GM12874 (cell line): ENCODE measurements around the gene SMCHD1.

Experiments used
- TF ChIP-seq, protein P1 (sequence below): IDR thresholded peaks from 2 replicates; pipeline ENCODE4 v1.5.1; 2011; ENCODE audit warnings: low read depth, mild to moderate bottlenecking, control low read depth, low read length, moderate library complexity; ENCODE audit not compliant: insufficient read depth

The SMCHD1 gene

DNA sequence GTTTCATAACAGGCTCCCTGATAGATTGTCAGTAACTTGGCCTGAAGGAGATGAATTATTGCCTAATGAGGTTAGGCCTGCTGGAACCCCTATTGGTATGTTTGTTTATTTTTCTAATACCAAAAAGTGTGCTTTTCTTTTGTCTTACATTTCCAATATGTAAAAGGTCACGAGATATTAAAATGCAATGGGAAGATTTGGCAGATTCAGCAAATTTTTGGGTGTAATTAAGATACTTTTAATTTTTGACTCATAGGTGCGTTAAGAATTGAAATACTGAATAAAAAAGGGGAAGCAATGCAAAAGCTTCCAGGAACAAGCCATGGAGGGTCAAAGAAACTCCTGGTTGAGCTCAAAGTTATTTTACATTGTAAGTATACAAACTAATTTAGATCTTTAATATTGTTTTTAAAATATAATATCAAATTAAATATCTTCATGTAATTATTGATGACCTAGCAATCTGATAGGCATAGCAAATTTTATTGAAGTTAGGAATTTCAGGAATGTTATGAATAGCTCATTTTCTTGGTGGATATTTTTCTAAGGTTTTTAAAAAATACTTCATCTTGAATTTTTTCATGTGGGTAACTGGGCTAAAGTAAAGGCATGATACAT lies 52.1 kb downstream of the SMCHD1 start:
- TF ChIP-seq, protein P1, sequence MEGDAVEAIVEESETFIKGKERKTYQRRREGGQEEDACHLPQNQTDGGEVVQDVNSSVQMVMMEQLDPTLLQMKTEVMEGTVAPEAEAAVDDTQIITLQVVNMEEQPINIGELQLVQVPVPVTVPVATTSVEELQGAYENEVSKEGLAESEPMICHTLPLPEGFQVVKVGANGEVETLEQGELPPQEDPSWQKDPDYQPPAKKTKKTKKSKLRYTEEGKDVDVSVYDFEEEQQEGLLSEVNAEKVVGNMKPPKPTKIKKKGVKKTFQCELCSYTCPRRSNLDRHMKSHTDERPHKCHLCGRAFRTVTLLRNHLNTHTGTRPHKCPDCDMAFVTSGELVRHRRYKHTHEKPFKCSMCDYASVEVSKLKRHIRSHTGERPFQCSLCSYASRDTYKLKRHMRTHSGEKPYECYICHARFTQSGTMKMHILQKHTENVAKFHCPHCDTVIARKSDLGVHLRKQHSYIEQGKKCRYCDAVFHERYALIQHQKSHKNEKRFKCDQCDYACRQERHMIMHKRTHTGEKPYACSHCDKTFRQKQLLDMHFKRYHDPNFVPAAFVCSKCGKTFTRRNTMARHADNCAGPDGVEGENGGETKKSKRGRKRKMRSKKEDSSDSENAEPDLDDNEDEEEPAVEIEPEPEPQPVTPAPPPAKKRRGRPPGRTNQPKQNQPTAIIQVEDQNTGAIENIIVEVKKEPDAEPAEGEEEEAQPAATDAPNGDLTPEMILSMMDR = no peak

DNA sequence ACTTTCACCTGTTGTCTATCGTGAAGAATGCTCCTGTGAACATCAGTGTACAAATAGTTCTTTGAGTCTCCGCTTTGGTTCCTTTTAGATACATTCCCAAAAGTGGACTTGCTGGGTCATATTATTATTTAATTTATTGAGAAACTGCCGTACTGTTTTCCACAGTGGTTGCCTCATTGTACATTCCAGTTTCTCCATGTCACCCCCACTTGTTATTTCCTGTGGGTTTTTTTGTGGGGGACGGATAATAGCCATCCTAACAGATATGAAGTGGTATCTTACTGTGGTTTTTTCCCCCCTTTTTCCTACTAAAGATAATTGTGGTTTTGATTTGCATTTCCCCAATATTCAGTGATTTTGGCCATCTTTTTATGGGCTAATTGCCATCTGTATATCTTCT lies 53.8 kb downstream of the SMCHD1 start:
- TF ChIP-seq, protein P1 = no peak

- TF ChIP-seq, protein P1 = no peak
These were observed 58.6 kb downstream of the SMCHD1 start for GRCh38 chr18:2714140-2714539.

DNA sequence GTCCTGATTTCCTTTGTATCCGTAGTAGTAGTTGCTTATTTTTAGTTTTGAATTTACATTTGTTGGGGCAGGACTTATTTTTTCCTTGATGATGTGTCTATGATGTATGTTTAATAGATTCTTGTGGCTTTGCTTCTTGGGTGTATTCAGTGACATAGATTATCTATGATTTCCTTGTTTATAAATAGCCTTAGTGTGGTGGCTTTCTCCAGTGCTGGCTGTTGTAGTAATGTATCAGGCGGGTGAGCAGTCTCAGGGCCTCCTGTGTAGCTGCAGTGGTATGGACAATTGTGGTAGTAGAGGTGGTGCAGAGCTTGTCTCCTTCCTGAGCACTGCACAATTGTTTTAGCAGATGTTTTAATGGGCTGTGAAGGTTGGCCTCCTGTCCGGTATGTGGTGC lies 60.5 kb downstream of the SMCHD1 start:
- TF ChIP-seq, protein P1 = no peak

DNA sequence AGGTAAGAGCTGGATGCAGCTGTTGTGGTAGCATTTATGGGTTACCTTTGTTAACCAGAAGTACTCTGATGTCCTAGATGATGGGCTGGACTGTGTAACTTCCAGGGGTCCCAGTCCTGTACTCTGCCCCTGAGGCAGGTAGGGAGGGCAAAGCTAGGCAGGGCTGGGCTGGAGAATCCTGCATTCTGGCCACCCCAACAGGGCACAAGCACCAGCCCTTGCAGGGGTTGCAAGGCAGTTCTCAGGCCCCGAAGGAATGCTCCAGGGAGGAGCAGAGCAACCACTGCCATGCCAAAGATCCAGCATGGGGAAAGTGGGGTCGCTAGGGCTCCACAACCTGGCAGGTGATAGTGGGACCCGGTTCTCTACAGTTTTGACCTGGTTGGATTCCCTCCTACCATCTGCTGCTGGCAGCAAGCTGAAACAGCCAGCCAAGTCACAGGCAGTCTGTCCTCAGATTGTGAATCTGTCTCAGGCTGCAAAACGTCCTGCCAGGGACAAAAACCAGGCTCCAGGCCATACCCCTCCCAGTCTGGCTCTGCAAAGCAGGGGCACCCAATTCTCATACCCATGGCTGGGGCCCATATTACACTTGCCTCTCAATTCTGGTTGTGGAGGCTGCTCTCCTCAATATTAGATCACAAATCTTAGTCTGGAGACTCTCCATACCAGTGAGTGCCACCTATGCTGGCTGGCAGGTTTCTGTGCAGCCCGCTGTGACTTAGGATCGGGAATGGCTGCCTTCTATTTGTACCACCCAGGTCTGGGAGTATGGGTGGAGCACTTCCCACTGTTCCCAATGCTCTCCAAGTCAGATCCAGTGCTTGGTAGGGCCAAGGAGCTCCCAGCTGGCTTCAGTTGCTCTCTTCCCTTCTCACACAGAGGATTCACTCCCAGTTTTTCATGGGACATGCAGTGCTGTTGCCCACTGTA lies 61.1 kb downstream of the SMCHD1 start:
- TF ChIP-seq, protein P1 = no peak

GRCh38 chr18:2717407-2717806 lies 61.9 kb downstream of the SMCHD1 start:
- TF ChIP-seq, protein P1 = no peak

DNA sequence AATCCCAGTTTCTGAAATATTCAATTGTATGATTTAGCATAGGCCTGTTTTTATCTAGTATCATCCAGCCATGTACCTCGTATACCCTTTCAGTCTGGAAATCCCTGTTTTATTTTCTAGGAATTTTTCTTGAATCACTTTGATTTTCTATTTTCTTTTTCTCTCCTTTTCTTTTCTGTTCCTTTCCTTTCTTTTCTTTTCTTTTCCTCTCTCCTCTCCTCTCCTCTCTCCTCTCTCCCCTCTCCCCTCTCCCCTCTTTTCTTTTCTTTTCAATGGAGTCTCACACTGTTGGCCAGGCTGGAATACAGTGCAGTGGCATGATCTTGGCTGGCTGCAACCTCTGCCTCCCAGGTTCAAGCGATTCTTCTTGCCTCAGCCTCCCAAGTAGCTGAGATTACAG lies 63.5 kb downstream of the SMCHD1 start:
- TF ChIP-seq, protein P1 = no peak
